ENCODE results near the gene CRTC3.

DNA sequence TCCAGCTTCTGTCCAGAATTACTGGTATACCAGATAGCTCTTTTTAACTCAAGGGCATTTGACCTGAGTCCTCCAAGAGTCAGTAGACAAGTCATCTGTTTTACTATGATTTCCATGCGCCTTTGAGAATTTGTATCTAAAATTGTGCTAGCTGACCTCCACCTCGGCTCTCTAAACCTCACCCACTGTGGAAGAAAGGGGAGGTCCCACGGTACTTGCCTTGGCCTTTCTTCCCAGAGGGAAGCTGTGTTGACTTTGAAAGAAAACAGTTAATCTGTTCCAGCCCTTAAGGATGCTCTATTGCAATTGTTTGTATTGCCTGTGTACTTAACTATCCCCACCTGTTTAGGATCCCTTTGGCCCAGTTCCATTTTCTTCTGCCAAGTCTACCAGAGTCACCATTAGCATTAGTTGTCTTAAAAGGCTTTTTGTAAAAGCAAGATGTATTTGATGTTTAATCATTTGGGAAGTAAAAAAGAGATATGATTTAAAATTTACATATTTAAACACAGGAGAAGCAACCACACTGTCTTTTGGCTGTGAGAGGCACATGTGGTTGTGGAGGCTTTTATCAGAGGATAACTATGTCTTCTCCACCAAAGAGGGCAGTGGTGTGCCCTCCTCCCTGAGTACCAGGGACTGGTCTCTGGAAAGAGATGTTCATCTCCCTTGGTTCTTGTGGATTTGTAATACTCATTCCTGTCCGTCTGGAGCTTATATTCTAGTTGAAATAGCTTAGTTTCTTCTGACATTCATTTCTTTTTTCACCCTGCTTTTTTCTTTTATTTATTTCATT lies 88.8 kb downstream of the CRTC3 start:
- TF ChIP-seq FOXK2 (IDR thresholded peaks at IDR 0.05) (no peak), FOXA1 (IDR thresholded peaks at IDR 0.05) (no peak), FOXM1 (IDR thresholded peaks at IDR 0.05; ENCODE audit: borderline replicate concordance) (no peak), SP1 (IDR thresholded peaks at IDR 0.05) (no peak), BHLHE40 (IDR thresholded peaks at IDR 0.05; ENCODE audit: borderline replicate concordance) (no peak), NFRKB (IDR thresholded peaks at IDR 0.05) (no peak), ELF4 (IDR thresholded peaks at IDR 0.05) (no peak), ARNT (IDR thresholded peaks at IDR 0.05) (no peak), ZNF384 (IDR thresholded peaks at IDR 0.05) (no peak)
